CD14-positive monocyte (primary cell): ENCODE results near the gene FCN3. TPM values are rescaled to one million over a fixed set of nuclear protein-coding genes. Genes with fewer than 3 reads are reported as not detected.

Experiments
- DNase-seq, 3 donors: peaks; one replicate each; pipeline ENCODE4 v3.0.0-alpha.2; 2011 to 2022
- H2AFZ ChIP-seq: 2 replicates; pipeline ENCODE4 v1.6.0; 2012; ENCODE audit warnings: mild to moderate bottlenecking, low read depth, low read length, inconsistent platforms; ENCODE audit not compliant: insufficient read depth, poor library complexity, severe bottlenecking
- H3K27ac ChIP-seq, 2 donors: 1 replicate in 1 of 2; 2 replicates in 1 of 2; pipeline ENCODE4 v1.5.1; 2012 to 2013; ENCODE audit warnings: low read length in 2 of 2, control low read depth in 1 of 2, inconsistent platforms in 1 of 2, low read depth in 1 of 2, mild to moderate bottlenecking in 1 of 2
- H3K27me3 ChIP-seq, 2 donors: one replicate each; pipeline versions ENCODE4 v1.6.0 to v1.6.1; 2011 to 2013; ENCODE audit warnings: low read length in 2 of 2; ENCODE audit not compliant: control insufficient read depth in 2 of 2, insufficient read depth in 2 of 2
- H3K36me3 ChIP-seq, 2 donors: replicated peaks in 1 of 2; 1 replicate in 1 of 2; 2 replicates in 1 of 2; pipeline versions ENCODE4 v1.5.1 to v1.6.1; 2012 to 2013; ENCODE audit warnings: low read length in 2 of 2, control low read depth in 1 of 2, inconsistent platforms in 1 of 2, mild to moderate bottlenecking in 1 of 2; ENCODE audit not compliant: insufficient read depth in 2 of 2, control insufficient read depth in 1 of 2
- H3K4me1 ChIP-seq, 2 donors: 1 replicate in 1 of 2; 2 replicates in 1 of 2; pipeline versions ENCODE4 v1.5.1 to v1.6.1; 2012 to 2013; ENCODE audit warnings: low read length in 2 of 2, control low read depth in 1 of 2, inconsistent platforms in 1 of 2, mild to moderate bottlenecking in 1 of 2, moderate library complexity in 1 of 2; ENCODE audit not compliant: insufficient read depth in 2 of 2, control insufficient read depth in 1 of 2
- H3K4me2 ChIP-seq: replicated peaks from 2 replicates; pipeline ENCODE3; 2012; ENCODE audit warnings: low read length, moderate library complexity, mild to moderate bottlenecking; ENCODE audit not compliant: poor library complexity, severe bottlenecking; ENCODE audit errors: extremely low read depth
- H3K4me3 ChIP-seq, 3 experiments: fragments of 200-600 bp in 1 of 3; sonication (generic) in 1 of 3; replicated peaks in 1 of 3; 1 replicate in 2 of 3; 2 replicates in 1 of 3; pipeline ENCODE4 v1.5.1; 2011 to 2013; ENCODE audit warnings: low read length in 3 of 3, mild to moderate bottlenecking in 3 of 3, control low read depth in 2 of 3, low read depth in 2 of 3, inconsistent platforms in 1 of 3, moderate library complexity in 1 of 3
- H3K79me2 ChIP-seq: 2 replicates; pipeline ENCODE4 v1.6.0; 2012; ENCODE audit warnings: mild to moderate bottlenecking, control low read depth, inconsistent platforms, low read length, moderate library complexity; ENCODE audit not compliant: insufficient read depth
- H3K9ac ChIP-seq: 2 replicates; pipeline ENCODE4 v1.6.0; 2017; ENCODE audit warnings: low read length, mild to moderate bottlenecking; ENCODE audit not compliant: insufficient read depth, poor library complexity, severe bottlenecking
- H3K9me3 ChIP-seq, 2 donors: replicated peaks in 1 of 2; 1 replicate in 1 of 2; 2 replicates in 1 of 2; pipeline versions ENCODE4 v1.5.1 to v1.6.1; 2012 to 2013; ENCODE audit warnings: low read length in 2 of 2, control low read depth in 1 of 2; ENCODE audit not compliant: control insufficient read depth in 1 of 2, insufficient read depth in 1 of 2
- H4K20me1 ChIP-seq: 2 replicates; pipeline ENCODE4 v1.6.0; 2012; ENCODE audit warnings: mild to moderate bottlenecking, low read length, control low read depth, moderate library complexity; ENCODE audit not compliant: insufficient read depth
- H3K27ac Mint-ChIP-seq, 7 donors: one replicate each; pipeline ENCODE4 v1.8.0; 2020; ENCODE audit warnings: mild to moderate bottlenecking in 7 of 7, mixed read lengths in 7 of 7, moderate library complexity in 6 of 7, inconsistent platforms in 2 of 7
- H3K27me3 Mint-ChIP-seq, 3 donors: one replicate each; pipeline ENCODE4 v1.8.0; 2021 to 2022; ENCODE audit warnings: low read depth in 3 of 3, mild to moderate bottlenecking in 3 of 3, mixed read lengths in 3 of 3, moderate library complexity in 3 of 3, inconsistent platforms in 1 of 3
- H3K36me3 Mint-ChIP-seq, 2 donors: one replicate each; pipeline ENCODE4 v1.8.0; 2020; ENCODE audit warnings: mixed read lengths in 2 of 2, inconsistent platforms in 1 of 2, mild to moderate bottlenecking in 1 of 2
- H3K4me1 Mint-ChIP-seq: one replicate; pipeline ENCODE4 v1.8.0; 2020; ENCODE audit warnings: mild to moderate bottlenecking, mixed read lengths
- H3K4me3 Mint-ChIP-seq, 2 donors: one replicate each; pipeline ENCODE4 v1.8.0; 2020; ENCODE audit warnings: mild to moderate bottlenecking in 2 of 2, mixed read lengths in 2 of 2, moderate library complexity in 1 of 2
- H3K9me3 Mint-ChIP-seq, 7 donors: one replicate each; pipeline ENCODE4 v1.8.0; 2020 to 2022; ENCODE audit warnings: mixed read lengths in 7 of 7, mild to moderate bottlenecking in 6 of 7, moderate library complexity in 6 of 7, inconsistent platforms in 2 of 7
- CTCF ChIP-seq: fragments of 200-600 bp; IDR thresholded peaks from one replicate; pipeline ENCODE4 v1.8.0; 2022; ENCODE audit warnings: antibody characterized with exemption, mild to moderate bottlenecking
- WGBS: methylation state at CpG from one replicate; pipeline ENCODE4 v1.1.5; 2013; ENCODE audit warnings: missing lambda C conversion rate; ENCODE audit not compliant: insufficient coverage; 5-methylcytosine and 5-hydroxymethylcytosine counted together
- intact Hi-C, 2 donors: fragments of 100-400 bp; cut with micrococcal nuclease; formaldehyde crosslinking; loops; one replicate each; pipeline versions ENCODE4 v1.15.0 to v1.15.1; 2023
- polyA plus RNA-seq, 3 donors: library from polyadenylated mRNA; depleted of rRNA in 1 of 3; unstranded in 2 of 3; stranded (reverse) in 1 of 3; fragments of 300-500 nt in 2 of 3; fragments of >200 nt in 1 of 3; fragmentation: Illumina TruSeq in 2 of 3; gene quantifications; 1 replicate in 2 of 3; 2 replicates in 1 of 3; pipeline ENCODE4 v1.2.3, GENCODE V29; 2012 to 2021

FCN3 gene
- polyA plus RNA-seq, 3 donors = not detected

DNA sequence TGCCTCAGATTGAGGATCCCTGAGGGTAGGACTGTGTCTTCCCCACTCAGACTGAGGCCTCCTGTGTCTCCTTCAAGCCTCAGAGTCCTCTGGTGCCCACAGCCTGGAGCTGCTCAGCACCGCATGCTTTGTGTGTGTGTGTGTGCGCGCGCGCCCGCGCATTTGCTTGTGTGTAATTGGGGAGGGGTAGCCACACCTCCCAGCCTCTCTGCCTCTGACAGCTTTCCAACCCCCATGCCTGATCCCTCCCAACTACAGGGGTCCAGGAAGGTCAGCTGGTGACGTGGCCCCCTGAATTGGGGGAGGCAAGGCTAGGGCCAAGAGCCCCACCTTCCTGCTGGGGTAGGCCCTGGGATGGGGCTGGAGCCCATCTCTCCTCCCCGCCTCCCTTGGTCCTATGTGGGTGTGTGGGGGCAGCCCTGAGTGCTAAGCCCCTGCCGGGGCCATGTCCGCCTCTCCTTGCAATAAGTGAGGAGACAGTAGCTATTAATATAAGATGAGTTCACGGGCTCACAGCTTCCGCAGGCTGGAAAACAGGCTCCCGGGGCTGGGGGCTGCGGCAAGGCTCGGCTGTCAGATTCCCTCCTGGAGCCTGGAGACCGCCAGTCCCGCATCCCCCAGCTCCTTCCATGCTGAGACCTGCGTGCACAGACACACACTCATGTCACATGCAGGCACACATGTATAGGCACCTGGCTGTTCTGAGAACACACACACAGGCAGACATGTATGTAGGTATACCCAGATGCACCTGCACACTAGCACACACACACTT lies 24.8 kb upstream of the FCN3 start:
- Histone ChIP-seq H3K79me2 (no peaks in the 10 kb centered on the region), H3K4me3 (no peak overlapping the region), H3K36me3 (no peaks in the 10 kb centered on the region), H3K27ac (no peak overlapping the region), H2AFZ (no peak overlapping the region), H3K4me1 (peaks cover 20 to 24% of the 10 kb centered on the region in 2 donors), H3K9me3 (no peaks in the 10 kb centered on the region), H4K20me1 (peaks cover 42% of the 10 kb centered on the region), H3K27me3 (no peaks in the 10 kb centered on the region), H3K9ac (no peak overlapping the region), H3K4me2 (no peak overlapping the region)
- H3K27ac Mint-ChIP-seq = peak overlapping the region in 1 of 7 donors; percentile 31
- no peak for TF ChIP-seq CTCF
- no peaks in the 10 kb centered on the region for H3K9me3 Mint-ChIP-seq
- H3K4me3 Mint-ChIP-seq = no peak overlapping the region
- whole genome bisulfite sequencing = 98% methylated on average over 10 of the region's 19 CpGs
- DNase-seq = no peak
- intact Hi-C loops = loop anchor here (5.0 to 10.0 kb wide), 4 partner anchors 42 to 295 kb away; partner anchors contain the start of gene AHDC1 (in 1 of the 2)
- H3K27me3 Mint-ChIP-seq = peaks cover 2 to 5% (median 3%) of the 10 kb centered on the region in 3 donors
- H3K4me1 Mint-ChIP-seq = peaks cover 25% of the 10 kb centered on the region
- H3K36me3 Mint-ChIP-seq = peaks cover 4 to 6% of the 10 kb centered on the region in 2 donors

GRCh38 chr1:27398405-27399149 lies 24.0 kb upstream of the FCN3 start:
- intact Hi-C loops = loop anchor here in 1 of 2 donors (5.0 to 10.0 kb wide), 2 partner anchors 41 to 294 kb away; no protein-coding TSS in a partner anchor
- Mint-ChIP-seq H3K4me3 (no peak overlapping the region), H3K36me3 (no peaks in the 10 kb centered on the region), H3K27me3 (peaks cover 2 to 5% (median 3%) of the 10 kb centered on the region in 3 donors), H3K27ac (peak overlapping the region in 2 of 7 donors; percentile 8 to 31), H3K4me1 (peaks cover 17% of the 10 kb centered on the region), H3K9me3 (no peaks in the 10 kb centered on the region)
- no peaks in the 10 kb centered on the region for H3K9me3 ChIP-seq
- H3K4me1 ChIP-seq = peaks cover 16% of the 10 kb centered on the region in 2 donors
- no peak overlapping the region for H3K27ac ChIP-seq
- 86% methylated on average over 1 of the region's 4 CpGs for WGBS
- DNase-seq = no peak
- H3K27me3 ChIP-seq = no peaks in the 10 kb centered on the region
- H3K4me2 ChIP-seq = no peak overlapping the region
- H3K4me3 ChIP-seq = no peak overlapping the region
- no peaks in the 10 kb centered on the region for H3K79me2 ChIP-seq
- H3K9ac ChIP-seq = no peak overlapping the region
- no peaks in the 10 kb centered on the region for H3K36me3 ChIP-seq
- H2AFZ ChIP-seq = no peak overlapping the region
- no peak for TF ChIP-seq CTCF
- peaks cover 33% of the 10 kb centered on the region for H4K20me1 ChIP-seq
